ENCODE measurements around the gene CCDC141.

The CCDC141 gene

DNA sequence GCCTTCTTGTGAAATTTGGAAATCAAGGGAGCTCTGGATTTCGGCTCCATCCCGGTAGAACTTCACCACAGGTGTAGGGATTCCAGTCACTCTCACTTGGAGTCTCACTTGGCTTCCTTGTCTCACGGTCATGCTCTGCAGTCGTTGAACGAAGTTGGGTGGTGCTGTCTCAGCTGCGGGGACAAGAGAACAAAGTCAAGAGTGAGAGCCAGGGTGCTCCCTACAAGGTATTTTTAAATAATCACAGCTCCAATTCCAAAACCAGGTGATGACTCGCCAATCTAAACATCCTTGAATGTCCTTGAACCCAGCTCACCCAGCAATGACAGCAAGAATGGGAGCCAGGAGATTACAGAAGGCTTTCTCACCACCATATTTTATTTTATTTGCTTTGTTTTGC lies 249.4 kb downstream of the CCDC141 start:
- no peak for DNase-seq (ENCODE audit: extremely low read depth, low read depth)
- TF ChIP-seq, protein P1, sequence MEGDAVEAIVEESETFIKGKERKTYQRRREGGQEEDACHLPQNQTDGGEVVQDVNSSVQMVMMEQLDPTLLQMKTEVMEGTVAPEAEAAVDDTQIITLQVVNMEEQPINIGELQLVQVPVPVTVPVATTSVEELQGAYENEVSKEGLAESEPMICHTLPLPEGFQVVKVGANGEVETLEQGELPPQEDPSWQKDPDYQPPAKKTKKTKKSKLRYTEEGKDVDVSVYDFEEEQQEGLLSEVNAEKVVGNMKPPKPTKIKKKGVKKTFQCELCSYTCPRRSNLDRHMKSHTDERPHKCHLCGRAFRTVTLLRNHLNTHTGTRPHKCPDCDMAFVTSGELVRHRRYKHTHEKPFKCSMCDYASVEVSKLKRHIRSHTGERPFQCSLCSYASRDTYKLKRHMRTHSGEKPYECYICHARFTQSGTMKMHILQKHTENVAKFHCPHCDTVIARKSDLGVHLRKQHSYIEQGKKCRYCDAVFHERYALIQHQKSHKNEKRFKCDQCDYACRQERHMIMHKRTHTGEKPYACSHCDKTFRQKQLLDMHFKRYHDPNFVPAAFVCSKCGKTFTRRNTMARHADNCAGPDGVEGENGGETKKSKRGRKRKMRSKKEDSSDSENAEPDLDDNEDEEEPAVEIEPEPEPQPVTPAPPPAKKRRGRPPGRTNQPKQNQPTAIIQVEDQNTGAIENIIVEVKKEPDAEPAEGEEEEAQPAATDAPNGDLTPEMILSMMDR (IDR thresholded peaks at IDR 0.05; ENCODE audit: low read depth, low read length): no peak

DNA sequence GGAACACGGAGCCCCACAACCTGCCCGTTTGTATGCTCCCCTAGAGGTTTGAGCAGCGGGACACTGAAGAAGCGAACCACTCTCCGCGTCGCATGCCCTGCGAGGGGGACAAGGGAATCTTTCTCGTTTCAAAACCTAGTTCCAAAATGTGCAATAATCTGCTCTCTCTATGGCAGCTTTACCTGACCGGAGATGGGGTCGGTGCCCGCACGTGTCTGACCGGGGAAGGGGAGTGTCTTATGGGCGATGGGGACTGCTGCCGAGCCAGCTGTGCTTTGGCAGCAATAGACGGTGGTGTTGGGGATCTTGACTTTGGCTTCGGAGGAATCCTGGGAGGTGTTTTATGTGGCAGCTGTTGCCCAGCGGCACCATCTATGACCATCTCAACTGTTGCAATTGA lies 250.6 kb downstream of the CCDC141 start:
- TF ChIP-seq, protein P1 (IDR thresholded peaks at IDR 0.05; ENCODE audit: low read depth, low read length): no peak
- no peak for DNase-seq (ENCODE audit: extremely low read depth, low read depth)

DNA sequence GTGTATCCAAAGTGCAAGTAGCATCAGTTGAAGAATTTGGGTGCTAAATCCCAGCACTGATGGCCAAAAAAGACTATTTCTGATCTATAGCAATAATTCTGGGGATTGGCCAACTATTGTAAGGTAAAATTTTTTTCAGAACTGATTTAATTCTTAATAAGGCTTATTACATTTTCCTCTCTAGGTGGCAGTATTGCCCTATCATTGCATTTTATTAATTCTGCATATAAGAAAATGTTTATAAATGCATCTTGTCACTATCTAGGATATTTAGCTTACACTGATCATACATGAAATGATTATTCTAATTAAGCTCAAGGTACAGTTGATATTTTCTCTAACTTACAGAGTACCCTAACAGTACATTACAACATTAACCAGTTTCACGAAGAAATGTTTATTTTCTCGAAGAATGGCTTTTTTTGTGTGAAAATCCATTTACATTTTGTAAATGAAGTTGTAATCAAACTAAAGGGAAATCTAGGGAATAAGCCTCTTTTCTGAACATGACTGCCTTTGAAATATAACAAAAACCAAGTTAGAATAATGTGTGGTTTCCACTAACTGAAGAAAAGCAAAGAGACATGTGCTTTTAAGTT lies 253.8 kb downstream of the CCDC141 start:
- TF ChIP-seq, protein P1 (IDR thresholded peaks at IDR 0.05; ENCODE audit: low read depth, low read length): peak; percentile 43
- DNase-seq (ENCODE audit: extremely low read depth, low read depth): peak; percentile 22

DNA sequence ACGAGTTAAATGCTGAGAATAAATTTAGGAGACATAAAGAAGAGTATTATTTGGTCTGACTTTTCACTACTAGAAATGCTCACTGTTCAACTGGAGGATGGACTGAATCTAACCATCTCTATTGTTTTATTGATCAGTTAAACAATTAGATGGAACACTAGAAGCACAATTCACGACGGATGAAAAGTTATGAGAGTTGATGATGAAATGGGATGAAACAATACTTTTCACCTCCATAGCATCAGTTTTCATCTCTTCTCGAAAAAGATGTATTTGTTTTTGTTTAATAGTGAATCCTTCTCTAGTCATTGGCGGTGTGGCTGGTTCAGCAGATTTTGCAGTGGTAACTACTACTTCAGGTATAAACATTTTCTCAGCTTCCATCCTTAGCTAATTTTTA lies 262.0 kb downstream of the CCDC141 start:
- TF ChIP-seq, protein P1 (IDR thresholded peaks at IDR 0.05; ENCODE audit: low read depth, low read length): no peak
- no peak for DNase-seq (ENCODE audit: extremely low read depth, low read depth)

DNA sequence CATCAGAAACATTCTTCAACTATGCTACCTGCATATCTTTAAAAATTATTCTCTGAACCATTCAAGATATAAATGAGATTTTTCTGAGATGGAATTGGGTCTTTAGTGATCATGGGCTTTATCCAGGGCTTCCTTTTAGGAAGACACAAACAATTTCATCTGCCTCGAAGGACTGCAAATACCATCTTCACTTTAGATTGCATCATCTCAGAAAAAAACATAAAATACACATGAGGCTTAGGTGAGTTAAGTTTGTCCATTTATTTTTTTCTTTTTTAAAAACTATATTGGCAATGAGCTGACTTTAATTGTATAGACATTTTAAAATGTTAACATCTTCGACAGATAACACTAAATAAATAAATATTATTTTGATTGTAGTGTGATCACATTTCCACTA lies 262.8 kb downstream of the CCDC141 start:
- TF ChIP-seq, protein P1 (IDR thresholded peaks at IDR 0.05; ENCODE audit: low read depth, low read length): no peak
- DNase-seq (ENCODE audit: extremely low read depth, low read depth): no peak

DNA sequence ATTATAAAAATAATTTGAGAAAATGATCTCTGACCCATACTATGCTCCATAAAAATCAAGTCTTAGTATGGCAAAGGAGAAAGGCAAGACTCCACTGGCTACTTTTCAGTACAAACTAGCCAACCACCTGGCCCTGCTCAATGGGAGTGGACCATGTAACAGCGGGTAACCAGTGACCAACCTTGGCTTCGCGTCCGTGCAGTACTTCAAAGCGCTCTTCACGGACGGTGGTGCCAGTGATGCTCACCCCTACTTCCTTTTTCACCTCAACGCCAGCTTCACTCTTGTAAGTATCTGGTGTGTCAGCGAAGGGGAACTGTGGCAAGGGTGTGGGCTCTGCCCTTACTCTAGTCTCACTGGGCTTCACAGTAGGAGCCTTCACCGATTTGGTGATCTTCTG lies 266.0 kb downstream of the CCDC141 start:
- DNase-seq (ENCODE audit: extremely low read depth, low read depth): no peak
- TF ChIP-seq, protein P1 (IDR thresholded peaks at IDR 0.05; ENCODE audit: low read depth, low read length): no peak

DNA sequence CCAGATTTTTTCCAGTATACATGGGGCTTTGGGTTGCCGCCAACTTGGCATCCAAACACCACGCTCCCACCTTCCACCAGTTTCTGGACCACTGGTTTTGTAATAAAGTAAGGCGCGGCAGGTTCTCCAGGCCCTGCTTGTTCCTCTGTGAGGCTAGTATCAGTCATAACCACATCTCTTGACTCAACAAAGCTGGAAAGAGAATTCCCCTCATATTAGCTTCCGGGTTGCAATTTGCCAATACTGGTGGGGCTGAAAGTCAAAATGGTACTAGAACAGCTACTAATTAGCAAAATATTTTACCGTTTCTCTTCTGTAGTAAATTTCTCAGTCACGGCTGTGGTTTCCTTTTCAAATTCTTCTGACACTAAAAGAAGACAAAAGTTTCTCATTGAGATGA lies 267.7 kb downstream of the CCDC141 start:
- DNase-seq (ENCODE audit: extremely low read depth, low read depth): no peak
- TF ChIP-seq, protein P1 (IDR thresholded peaks at IDR 0.05; ENCODE audit: low read depth, low read length): no peak

Measured in AG09319 (cell line).